H7 (cell line): ENCODE results near the gene BRINP3. TPM values are rescaled to one million over a fixed set of nuclear protein-coding genes. Genes with fewer than 3 reads are reported as not detected.
"Not testable (repeated sequence)": the region's sequence is repeated elsewhere in the genome, so short reads cannot be mapped to it uniquely, and the experiment has no call there.

ENCODE experiments used
- DNase-seq: peaks from one replicate; pipeline ENCODE4 v3.0.0; 2012
- H3K27me3 ChIP-seq: 2 replicates; pipeline ENCODE4 v1.6.0; 2011; ENCODE audit warnings: mild to moderate bottlenecking, low read length; ENCODE audit not compliant: control insufficient read depth, insufficient read depth
- H3K36me3 ChIP-seq: replicated peaks from 2 replicates; pipeline ENCODE4 v1.5.1; 2011; ENCODE audit warnings: low read length; ENCODE audit not compliant: control insufficient read depth, insufficient read depth
- H3K4me3 ChIP-seq: 2 replicates; pipeline ENCODE4 v1.5.1; 2011; ENCODE audit warnings: low read depth, mild to moderate bottlenecking, control low read depth, low read length, moderate library complexity; ENCODE audit not compliant: insufficient read depth
- total RNA-seq: library from RNA; depleted of rRNA; stranded (reverse); fragments of >200 nt; shearing (Covaris generic); gene quantifications from 2 replicates; pipeline ENCODE4 v1.2.3, GENCODE V29; 2014; rRNA removed

Gene BRINP3
- total RNA-seq = not detected in 2 replicates

DNA sequence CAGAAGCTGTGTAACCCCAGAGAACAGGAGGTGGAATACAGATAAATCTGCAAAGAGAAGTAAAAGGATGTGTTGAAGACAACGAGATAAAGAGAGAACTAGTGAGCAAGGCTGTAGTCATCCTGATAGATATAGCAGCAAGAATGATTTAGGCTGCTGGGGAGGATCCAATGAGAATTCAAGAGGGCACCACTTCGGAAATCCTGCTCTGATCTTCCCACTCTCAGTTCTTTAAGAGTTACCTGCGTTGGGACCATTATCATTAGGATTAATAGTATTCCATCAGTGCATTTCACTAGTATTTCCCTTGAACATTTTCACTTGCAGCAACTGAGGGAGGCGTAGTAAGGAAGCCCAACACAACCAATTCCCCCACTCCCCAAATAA, at the start of gene BRINP3:
TSS of gene BRINP3 (minus strand) at position 103 of the 387 bp plus-strand sequence.
- no peaks in the 10 kb centered on the region for H3K36me3 ChIP-seq
- H3K4me3 ChIP-seq = peak within 1 kb of the TSS; percentile 78
- no peak for DNase-seq
- peaks cover 51% of the 10 kb centered on the region for H3K27me3 ChIP-seq

DNA sequence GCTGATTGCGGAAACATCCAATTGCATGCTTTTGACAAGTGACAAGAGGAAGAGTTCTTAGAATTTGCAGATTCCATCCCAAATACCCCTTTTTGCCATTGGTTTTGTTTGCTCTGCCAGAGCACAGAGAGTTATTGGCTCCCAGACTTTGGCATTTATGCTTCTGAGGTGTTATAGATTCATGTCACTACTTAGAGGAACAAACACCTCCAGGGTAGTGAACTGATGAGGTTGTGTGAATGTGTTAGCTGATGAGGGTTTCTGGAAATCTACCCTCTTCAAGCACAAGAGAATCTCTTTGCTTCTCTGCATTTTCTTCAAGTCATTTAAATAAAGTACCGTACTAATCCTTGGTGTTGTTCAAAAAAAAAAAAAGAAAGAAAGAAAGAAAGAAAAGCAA, 33.9 kb upstream of the BRINP3 start:
- H3K4me3 ChIP-seq = no peak overlapping the region
- no peaks in the 10 kb centered on the region for H3K36me3 ChIP-seq
- H3K27me3 ChIP-seq = no peaks in the 10 kb centered on the region; the same call in 1 of the 2 replicates
- DNase-seq = no peak

DNA sequence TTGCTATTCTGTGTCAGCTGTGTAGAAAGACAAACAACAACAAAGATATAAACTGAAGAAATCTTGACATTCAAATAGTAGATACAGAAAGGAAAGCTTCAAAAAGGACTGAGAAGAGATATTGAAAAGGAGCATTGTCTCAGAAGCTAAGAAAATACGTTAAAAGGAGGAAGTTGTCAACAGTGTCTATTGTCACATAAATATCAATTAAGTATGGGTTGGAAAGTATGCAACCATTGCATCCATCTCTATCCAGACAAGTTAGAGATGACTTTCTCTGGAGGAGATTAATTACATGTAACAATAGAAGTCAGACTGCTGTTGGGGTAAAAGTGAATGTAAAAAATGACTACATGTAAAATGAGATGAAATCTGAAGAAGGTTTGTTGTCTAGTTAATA, 29.7 kb upstream of the BRINP3 start:
- no peak for DNase-seq
- no peak overlapping the region for H3K4me3 ChIP-seq
- no peaks in the 10 kb centered on the region for H3K27me3 ChIP-seq
- H3K36me3 ChIP-seq = no peaks in the 10 kb centered on the region

DNA sequence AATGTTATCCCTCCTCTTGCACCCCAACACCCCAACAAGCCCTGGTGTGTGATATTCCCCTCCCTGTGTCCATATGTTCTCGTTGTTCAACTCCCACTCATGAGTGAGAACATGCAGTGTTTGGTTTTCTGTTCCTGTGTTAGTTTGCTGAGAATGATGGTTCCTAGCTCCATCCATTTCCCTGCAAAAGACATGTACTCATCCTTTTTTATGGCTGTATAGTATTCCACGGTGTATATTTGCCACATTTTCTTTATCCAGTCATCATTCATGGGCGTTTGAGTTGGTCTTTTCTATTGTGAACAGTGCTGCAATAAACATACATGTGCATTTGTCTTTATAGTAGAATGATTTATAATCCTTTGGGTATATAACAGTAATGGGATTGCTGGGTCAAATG, 26.9 kb upstream of the BRINP3 start:
- not testable (repeated sequence) for H3K27me3 ChIP-seq, DNase-seq, H3K36me3 ChIP-seq, H3K4me3 ChIP-seq

DNA sequence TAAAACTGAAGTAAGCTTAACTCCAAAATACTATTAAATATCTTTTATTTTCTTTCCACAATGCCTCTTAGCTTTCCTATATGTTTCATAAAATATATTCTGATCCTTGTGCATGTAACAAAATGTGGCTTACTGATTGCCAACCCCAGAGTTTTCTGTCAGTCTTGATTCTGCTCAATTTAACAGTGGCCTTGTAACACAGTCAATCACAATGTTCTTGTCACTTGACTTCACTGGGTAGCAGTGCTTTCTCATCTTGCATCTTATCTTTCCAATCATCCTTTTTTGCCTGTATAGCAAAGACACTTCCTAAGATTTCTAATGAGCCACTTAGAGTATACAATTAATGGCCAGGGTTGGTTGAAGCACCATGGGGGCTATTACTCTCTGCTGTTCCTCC, 19.9 kb upstream of the BRINP3 start:
- no peak for DNase-seq
- H3K36me3 ChIP-seq = no peaks in the 10 kb centered on the region
- H3K4me3 ChIP-seq = no peak overlapping the region
- H3K27me3 ChIP-seq = no peaks in the 10 kb centered on the region

DNA sequence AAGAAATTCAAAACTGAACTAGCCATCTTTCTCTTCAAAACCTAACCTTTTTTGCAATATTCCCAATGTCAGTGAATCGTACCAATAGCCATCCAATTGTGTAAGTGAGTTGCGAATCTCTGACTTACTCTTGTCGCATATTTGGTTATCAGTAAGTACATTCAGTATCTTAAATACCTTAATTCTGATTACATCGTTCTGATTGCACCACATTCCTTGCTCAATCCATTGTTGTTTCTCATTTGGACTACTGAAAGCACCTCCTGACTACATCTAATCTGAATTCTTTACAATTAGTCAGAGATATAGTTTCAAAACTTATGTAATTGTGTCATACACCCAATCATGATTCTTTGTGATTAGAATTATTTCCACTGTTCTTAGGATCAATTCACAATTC, 16.8 kb upstream of the BRINP3 start:
- H3K27me3 ChIP-seq = no peaks in the 10 kb centered on the region
- no peak for DNase-seq

DNA sequence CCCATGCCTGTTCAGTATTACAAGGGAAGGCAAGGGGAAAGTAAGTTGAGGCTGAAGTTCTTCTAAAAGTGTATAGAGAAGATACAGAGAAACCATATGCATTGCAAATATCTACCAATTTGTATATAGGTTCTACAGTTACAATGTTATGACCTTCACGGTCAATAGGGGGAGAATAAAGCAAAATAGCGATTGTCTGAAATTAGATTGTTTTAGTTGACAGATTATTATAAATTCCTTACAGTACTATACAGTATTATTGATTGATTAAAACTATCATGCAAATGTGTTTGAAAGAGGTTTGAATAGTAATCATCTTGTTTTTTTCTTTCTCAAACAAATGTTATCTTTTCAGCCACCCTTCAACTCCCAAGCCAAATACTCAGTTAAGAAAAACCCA, 13.7 kb upstream of the BRINP3 start:
- no peaks in the 10 kb centered on the region for H3K27me3 ChIP-seq
- H3K36me3 ChIP-seq = no peaks in the 10 kb centered on the region
- H3K4me3 ChIP-seq = no peak overlapping the region
- DNase-seq = no peak

More for the DNA sequence above, 16.8 kb upstream of the BRINP3 start:
- no peaks in the 10 kb centered on the region for H3K36me3 ChIP-seq
- no peak overlapping the region for H3K4me3 ChIP-seq

DNA sequence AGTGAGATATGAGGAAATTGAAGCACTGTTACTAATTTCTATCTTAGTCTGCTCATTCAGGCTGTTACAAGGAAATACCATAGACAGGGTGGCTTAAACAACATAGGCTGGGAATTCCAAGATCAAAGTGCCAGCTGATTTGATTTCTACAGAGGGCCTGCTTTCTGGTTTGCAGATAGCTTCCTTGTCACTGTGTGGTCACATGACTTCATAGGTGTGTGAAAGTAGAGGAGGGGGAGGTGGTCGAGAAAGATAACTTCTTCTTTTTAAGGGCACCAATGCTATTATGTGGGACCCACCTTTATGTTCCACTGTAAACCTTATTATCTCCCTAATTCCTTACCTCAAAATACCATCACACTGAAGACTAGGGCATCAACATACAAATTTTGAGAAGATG, 6.4 kb upstream of the BRINP3 start:
- DNase-seq = no peak
- no peaks in the 10 kb centered on the region for H3K27me3 ChIP-seq
- no peak overlapping the region for H3K4me3 ChIP-seq
- H3K36me3 ChIP-seq = no peaks in the 10 kb centered on the region

DNA sequence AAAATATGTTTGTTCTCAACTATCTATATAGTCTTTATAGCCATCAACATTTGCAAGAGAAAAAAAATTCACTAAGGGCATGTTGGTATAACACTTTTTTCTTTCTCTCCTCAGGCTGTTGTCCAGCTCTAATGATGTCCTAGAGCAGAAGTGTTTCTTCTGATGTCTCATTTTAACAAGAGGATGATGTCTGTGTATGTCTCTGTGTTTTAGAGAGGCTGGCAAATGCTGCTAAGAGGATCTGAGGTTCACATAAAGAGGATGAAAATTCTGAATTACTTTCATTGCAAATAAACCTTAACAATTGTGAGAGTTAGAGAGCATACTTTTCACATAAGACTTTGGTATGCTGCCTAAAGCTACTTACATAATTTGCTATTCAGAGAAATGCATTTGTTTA, 2.6 kb upstream of the BRINP3 start:
- Histone ChIP-seq H3K27me3 (peaks cover 32% of the 10 kb centered on the region), H3K4me3 (no peak overlapping the region), H3K36me3 (no peaks in the 10 kb centered on the region)
- DNase-seq = no peak

DNA sequence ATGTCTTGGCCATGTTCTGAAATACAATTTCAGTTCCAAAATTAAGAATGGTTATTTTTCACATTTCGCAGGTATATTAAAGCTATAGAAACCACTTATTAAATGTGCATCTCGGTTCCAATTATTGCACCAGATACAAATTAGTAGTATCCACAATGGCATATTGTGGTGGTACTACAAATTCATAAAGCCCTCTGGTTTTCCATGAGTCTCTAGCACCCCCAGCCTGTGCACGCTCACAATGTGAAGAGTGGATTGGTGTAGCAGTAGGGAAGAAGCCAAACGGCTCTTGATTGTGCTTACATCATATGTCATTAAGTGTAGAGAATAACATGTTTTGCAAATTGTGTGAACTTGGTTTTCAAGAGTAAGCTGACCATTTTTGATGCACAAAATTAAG, 1.9 kb upstream of the BRINP3 start:
- Histone ChIP-seq H3K27me3 (peaks cover 40% of the 10 kb centered on the region), H3K36me3 (no peaks in the 10 kb centered on the region), H3K4me3 (no peak overlapping the region; the same call in 1 of the 2 replicates)
- no peak for DNase-seq

DNA sequence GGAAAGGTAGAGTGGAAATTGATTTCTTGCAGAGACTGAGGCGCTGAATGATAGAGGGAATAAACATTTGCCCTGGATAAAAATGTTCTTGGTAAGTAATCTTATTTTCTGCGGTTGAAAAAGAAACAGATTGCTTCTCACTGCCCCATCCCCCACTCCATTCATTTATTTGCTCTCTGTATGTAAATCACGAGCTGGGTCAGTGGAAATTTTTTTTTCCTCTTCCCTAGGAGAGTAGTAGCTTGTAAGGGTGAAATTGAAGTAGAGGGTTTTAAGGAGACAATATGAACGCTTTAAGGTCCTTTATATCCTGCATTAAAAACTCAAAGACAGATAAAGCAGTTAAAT, 1.4 kb upstream of the BRINP3 start:
- Histone ChIP-seq H3K27me3 (peaks cover 44% of the 10 kb centered on the region), H3K4me3 (peak overlapping the region; percentile 78), H3K36me3 (no peaks in the 10 kb centered on the region)
- DNase-seq = no peak

DNA sequence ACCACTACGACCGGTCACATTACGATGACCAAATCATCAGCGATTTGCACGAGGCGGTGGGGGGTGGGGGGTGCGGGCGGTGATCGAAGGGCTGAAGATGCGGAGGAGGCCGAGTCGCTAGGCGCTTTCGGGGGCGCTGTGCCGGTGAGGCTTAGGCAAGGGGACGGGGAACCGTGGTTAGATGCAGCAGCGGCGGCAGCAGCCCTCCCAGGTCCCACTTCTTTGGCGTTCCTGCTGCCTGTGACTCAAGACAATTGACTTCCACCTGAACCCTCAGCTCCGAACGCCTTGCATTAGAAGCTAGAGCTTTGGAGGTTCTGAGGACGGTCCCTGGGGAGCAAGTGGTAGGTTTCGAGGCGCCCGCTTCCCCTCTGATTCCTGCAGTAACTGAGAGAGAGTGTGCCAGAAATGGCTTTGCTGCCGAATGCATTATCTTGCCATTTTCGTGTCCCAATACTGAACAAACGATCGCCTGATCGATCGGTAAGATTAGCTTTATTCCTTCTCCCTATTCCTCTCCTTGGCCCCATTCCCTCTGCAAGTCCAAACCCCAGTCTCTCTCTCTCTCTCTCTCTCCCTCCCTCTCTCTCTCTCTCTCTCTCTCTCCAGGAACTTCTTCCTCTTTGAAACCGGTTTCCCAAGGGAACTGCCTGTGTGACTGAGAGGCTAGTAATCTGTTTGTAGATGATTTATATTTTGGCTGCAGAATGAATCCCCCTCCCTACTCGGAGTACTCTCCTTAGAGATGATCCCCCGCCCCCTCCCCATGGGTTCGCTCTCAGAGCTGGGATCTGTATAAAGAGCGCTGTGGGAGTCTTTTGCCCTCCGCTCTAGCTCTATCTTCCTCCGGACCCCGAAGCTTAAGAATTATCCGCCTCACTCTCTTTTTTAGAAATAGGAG, 735 bp upstream of the BRINP3 start:
- Histone ChIP-seq H3K36me3 (no peaks in the 10 kb centered on the region), H3K4me3 (peak overlapping the region; percentile 78), H3K27me3 (peaks cover 49% of the 10 kb centered on the region)
- peak; percentile 39 for DNase-seq

DNA sequence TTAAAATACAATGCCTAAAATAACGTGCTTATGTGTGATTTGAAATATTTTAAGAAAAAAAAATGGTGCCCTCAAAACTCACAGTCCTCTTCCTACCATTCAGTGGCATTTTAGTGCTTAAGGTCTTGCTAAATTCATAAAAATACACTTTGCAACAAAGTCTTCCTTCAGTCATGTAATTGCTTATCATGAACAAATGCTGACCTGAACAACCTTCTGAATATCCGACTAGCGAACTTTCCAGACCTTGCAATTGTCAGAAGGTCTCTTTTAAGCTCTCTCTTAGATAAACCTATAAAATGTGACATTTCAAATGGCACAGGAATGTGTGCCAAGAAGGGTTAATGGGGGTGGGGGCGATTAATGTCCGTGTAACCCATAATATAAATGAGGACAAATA, 858 bp downstream of the BRINP3 start:
- DNase-seq = no peak
- no peaks in the 10 kb centered on the region for H3K36me3 ChIP-seq
- H3K27me3 ChIP-seq = peaks cover 51% of the 10 kb centered on the region
- H3K4me3 ChIP-seq = no peak overlapping the region

DNA sequence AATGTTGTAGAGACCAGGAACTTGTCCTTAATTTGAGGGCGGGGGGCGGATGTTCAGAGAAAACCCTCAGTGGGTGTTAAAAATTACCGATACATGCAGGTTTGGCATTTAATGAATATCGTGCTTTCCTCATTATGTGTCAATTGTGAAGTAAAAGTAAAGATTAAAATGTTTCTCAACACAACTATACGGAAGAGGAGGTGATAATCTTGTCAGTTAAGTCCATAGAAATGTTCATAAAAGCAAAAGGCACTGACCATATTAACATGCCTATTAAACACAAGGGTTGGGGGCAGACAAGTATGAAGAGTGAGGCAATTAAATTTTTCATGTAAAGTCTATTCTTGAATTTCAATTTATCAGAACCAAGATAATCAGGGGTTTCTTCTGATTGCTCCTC, 1.3 kb downstream of the BRINP3 start:
- no peaks in the 10 kb centered on the region for H3K36me3 ChIP-seq
- H3K4me3 ChIP-seq = no peak overlapping the region
- DNase-seq = no peak
- H3K27me3 ChIP-seq = peaks cover 51% of the 10 kb centered on the region

DNA sequence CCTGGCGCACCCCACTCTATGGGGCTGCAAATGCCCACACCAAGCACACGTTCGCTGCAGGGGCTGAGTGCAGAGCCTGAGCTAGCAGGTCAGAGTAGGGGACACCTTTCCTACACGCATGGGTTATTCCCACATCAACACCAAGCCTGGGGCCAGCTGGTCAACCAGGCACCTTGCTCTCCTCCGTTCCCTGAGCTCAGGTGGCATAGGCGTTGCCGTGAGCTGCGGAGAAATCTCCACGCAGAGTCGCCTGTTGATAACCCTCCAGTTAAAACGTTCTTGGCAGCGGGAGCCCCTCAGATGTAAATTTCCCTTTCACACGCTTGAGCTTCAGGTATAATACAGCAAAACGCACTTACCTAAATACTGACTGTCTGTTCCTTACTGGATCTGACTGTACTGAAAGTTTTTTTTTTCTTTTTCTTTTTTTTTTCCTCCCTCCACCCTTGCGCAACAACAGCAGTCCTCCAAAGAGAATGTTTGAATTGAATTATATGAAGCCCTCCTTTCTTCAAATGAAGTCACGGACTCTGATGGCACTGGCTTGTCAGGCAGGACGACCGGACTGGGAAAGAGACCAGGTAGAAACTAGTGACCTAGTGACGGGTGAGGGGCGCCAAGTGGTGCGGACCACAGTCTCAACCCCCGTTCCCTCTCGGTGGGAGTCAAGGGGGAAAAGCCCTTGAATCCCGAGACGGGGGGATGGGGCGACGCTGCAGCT, 2.1 kb downstream of the BRINP3 start:
- Histone ChIP-seq H3K4me3 (peak overlapping the region; percentile 17), H3K36me3 (no peaks in the 10 kb centered on the region), H3K27me3 (peaks cover 51% of the 10 kb centered on the region)
- no peak for DNase-seq
